ENCODE results near the gene LUZP2.

DNA sequence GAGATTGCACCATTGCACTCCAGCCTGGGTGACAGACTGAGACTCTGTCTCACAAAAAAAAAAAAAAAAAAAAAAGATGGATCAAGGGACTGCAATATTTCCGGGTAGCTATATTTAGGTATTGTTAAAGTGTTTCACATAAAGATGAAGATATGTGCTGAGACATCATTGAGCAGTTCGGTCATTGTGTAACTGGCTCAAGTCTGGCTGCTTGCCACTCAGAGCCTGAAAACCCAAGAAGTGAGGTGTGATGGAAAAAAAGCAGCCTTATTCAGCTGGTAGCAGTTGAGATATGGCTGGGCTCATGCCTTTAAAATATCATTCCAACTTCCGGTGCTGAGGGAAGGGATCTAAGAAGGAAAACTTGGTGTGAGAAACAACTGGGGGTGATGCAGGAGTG is 46.9 kb downstream of the LUZP2 start:
- TF ChIP-seq CTCF (IDR thresholded peaks at IDR 0.05), result no peak
- TF ChIP-seq POLR2A (IDR thresholded peaks at IDR 0.05), result no peak
- TF ChIP-seq EP300 (IDR thresholded peaks at IDR 0.05), result no peak

Data from gastroesophageal sphincter (tissue), 3 donors.